Measurements from ENCODE around the gene MRPS18B.
A peak's percentile ranks its signal among the peaks of the same experiment; 100 is the strongest.

The MRPS18B gene

GRCh38 chr6:30617565-30618269 lies at the start of gene MRPS18B:
Gene MRPS18B, plus strand, starts transcription at chr6:30617840. Its CDS starts 26 bp downstream, at chr6:30617866.
- TF ChIP-seq CTCF (IDR thresholded peaks at IDR 0.05; ENCODE audit: borderline replicate concordance, control extremely low read depth, extremely low read depth, insufficient read depth, missing control alignments), result no peak
- DNase-seq (ENCODE audit: low spot score), result peak; percentile 87
- in situ Hi-C loops (cut with MboI; ENCODE audit: low sequenced_read_pairs, unreplicated experiment), result no loop called here

GRCh38 chr6:30568245-30568644 lies 49.4 kb upstream of the MRPS18B start:
- no peak for DNase-seq (ENCODE audit: low spot score)
- TF ChIP-seq CTCF (IDR thresholded peaks at IDR 0.05; ENCODE audit: borderline replicate concordance, control extremely low read depth, extremely low read depth, insufficient read depth, missing control alignments), result no peak
- in situ Hi-C loops (cut with MboI; ENCODE audit: low sequenced_read_pairs, unreplicated experiment), result no loop called here

GRCh38 chr6:30570263-30570662 lies 47.4 kb upstream of the MRPS18B start:
- in situ Hi-C loops (cut with MboI; ENCODE audit: low sequenced_read_pairs, unreplicated experiment), result no loop called here
- TF ChIP-seq CTCF (IDR thresholded peaks at IDR 0.05; ENCODE audit: borderline replicate concordance, control extremely low read depth, extremely low read depth, insufficient read depth, missing control alignments), result no peak
- no peak for DNase-seq (ENCODE audit: low spot score)

- DNase-seq (ENCODE audit: low spot score), result no peak
- in situ Hi-C loops (cut with MboI; ENCODE audit: low sequenced_read_pairs, unreplicated experiment), result no loop called here
- TF ChIP-seq CTCF (IDR thresholded peaks at IDR 0.05; ENCODE audit: borderline replicate concordance, control extremely low read depth, extremely low read depth, insufficient read depth, missing control alignments), result no peak
These were observed 46.9 kb upstream of the MRPS18B start for GRCh38 chr6:30570740-30571074.

- in situ Hi-C loops (cut with MboI; ENCODE audit: low sequenced_read_pairs, unreplicated experiment), result no loop called here
- peak; percentile 99 for DNase-seq (ENCODE audit: low spot score)
- TF ChIP-seq CTCF (IDR thresholded peaks at IDR 0.05; ENCODE audit: borderline replicate concordance, control extremely low read depth, extremely low read depth, insufficient read depth, missing control alignments), result no peak
These were observed 46.4 kb upstream of the MRPS18B start, which contains the start of gene ABCF1 for GRCh38 chr6:30571075-30571761. Gene ABCF1, plus strand, starts transcription at chr6:30571442. Its CDS starts 46 bp downstream, at chr6:30571488.

- in situ Hi-C loops (cut with MboI; ENCODE audit: low sequenced_read_pairs, unreplicated experiment), result no loop called here
- no peak for DNase-seq (ENCODE audit: low spot score)
- TF ChIP-seq CTCF (IDR thresholded peaks at IDR 0.05; ENCODE audit: borderline replicate concordance, control extremely low read depth, extremely low read depth, insufficient read depth, missing control alignments), result no peak
These were observed 45.9 kb upstream of the MRPS18B start for GRCh38 chr6:30571762-30572082.
